ENCODE measurements around the gene PCDHGC5.

- TF ChIP-seq POLR2A (IDR thresholded peaks at IDR 0.05; ENCODE audit: control extremely low read depth in 1 of 2, low read depth in 2 of 2, low read length in 2 of 2): no peak
- no peak for TF ChIP-seq CTCF (IDR thresholded peaks at IDR 0.05; ENCODE audit: control extremely low read depth in 1 of 3, insufficient read depth in 1 of 3, low read depth in 1 of 3, low read length in 3 of 3)
- no peak for TF ChIP-seq CHD1 (IDR thresholded peaks at IDR 0.05; ENCODE audit: low read depth, low read length)
- no peak for TF ChIP-seq RFX5 (IDR thresholded peaks at IDR 0.05; ENCODE audit: borderline replicate concordance, low read depth, low read length)
- peak; percentile 60; the same call in 1 of the 2 replicates for TF ChIP-seq YY1 (IDR thresholded peaks at IDR 0.05; ENCODE audit: low read depth, low read length)
- TF ChIP-seq EP300 (IDR thresholded peaks at IDR 0.05; ENCODE audit: borderline replicate concordance in 1 of 2, low read depth in 2 of 2, low read length in 2 of 2): no peak
- TF ChIP-seq MAFK (IDR thresholded peaks at IDR 0.05; ENCODE audit: low read depth, low read length): no peak
- TF ChIP-seq CREB1 (IDR thresholded peaks at IDR 0.05): no peak
- TF ChIP-seq RAD21 (IDR thresholded peaks at IDR 0.05 in 1 of 2, conservative IDR thresholded peaks at IDR 0.05 in 1 of 2; ENCODE audit: low read depth in 2 of 2, low read length in 2 of 2): no peak
- TF ChIP-seq TBP (IDR thresholded peaks at IDR 0.05; ENCODE audit: low read depth, low read length): no peak
These were observed 4.9 kb downstream of the PCDHGC5 start for GRCh38 chr5:141493500-141494422.

Measured in H1 (cell line).